ENCODE measurements around the gene SPATA45. TPM values are rescaled to one million over a fixed set of nuclear protein-coding genes. Genes with fewer than 3 reads are reported as not detected.
A peak's percentile ranks its signal among the peaks of the same experiment; 100 is the strongest.

SPATA45 gene
- total RNA-seq, 2 donors from 2014 or later = not detected

DNA sequence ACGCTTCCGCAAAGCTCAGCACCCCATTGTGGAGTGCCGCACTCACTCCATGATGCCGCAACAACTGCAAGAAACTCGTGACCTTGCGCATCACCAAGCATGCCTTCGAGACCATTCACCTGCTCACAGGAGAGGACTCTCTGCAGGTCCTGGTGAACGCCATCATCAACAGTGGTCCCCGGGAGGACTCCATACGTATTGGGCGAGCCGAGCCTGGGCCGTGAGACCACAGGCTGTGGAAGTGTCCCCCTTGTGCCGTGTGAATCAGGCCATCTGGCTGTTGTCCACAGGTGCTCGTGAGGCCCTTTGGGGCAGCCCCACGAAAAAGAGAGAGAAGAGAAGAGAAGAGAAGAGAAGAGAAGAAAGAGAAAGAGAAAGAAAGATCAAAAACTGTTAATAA lies 23.2 kb downstream of the SPATA45 start:
- Mint-ChIP-seq H3K9me3 (peaks cover 14% of the 10 kb centered on the region in 2 donors), H3K36me3 (ENCODE audit: insufficient read depth in 2 of 2) (peaks cover 16 to 22% of the 10 kb centered on the region in 2 donors), H3K27me3 (ENCODE audit: low read depth) (peaks cover 15% of the 10 kb centered on the region), H3K4me1 (ENCODE audit: low read depth) (peaks cover 11% of the 10 kb centered on the region), H3K4me3 (no peak overlapping the region), H3K27ac (no peak overlapping the region)
- ATAC-seq (replicated peaks in 1 of 2) = no peak
- no peak for DNase-seq

DNA sequence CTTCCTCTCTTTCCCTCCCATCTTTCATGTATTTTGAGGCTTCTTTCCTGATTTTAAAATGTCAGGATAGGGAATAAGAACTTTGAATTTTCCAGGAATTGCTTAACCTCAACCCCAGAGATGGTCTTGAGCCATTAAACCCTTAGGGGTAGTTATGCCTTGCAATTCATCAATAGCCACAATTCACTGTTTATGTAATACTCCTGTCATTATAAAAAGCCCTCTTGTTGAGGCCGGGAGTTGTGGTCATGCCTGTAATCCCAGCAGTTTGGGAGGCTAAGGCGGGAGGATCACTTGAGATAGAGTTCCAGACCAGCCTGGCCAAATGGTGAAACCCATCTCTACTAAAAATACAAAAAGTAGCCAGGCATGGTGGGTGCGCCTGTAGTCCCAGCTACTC lies 24.5 kb downstream of the SPATA45 start:
- peaks cover 14% of the 10 kb centered on the region in 2 donors for H3K9me3 Mint-ChIP-seq
- peaks cover 16 to 22% of the 10 kb centered on the region in 2 donors for H3K36me3 Mint-ChIP-seq (ENCODE audit: insufficient read depth in 2 of 2)
- peaks cover 15% of the 10 kb centered on the region for H3K27me3 Mint-ChIP-seq (ENCODE audit: low read depth)
- H3K27ac Mint-ChIP-seq = no peak overlapping the region
- H3K4me1 Mint-ChIP-seq (ENCODE audit: low read depth) = peaks cover 11% of the 10 kb centered on the region
- DNase-seq = no peak
- ATAC-seq (replicated peaks in 1 of 2) = no peak
- no peak overlapping the region for H3K4me3 Mint-ChIP-seq

DNA sequence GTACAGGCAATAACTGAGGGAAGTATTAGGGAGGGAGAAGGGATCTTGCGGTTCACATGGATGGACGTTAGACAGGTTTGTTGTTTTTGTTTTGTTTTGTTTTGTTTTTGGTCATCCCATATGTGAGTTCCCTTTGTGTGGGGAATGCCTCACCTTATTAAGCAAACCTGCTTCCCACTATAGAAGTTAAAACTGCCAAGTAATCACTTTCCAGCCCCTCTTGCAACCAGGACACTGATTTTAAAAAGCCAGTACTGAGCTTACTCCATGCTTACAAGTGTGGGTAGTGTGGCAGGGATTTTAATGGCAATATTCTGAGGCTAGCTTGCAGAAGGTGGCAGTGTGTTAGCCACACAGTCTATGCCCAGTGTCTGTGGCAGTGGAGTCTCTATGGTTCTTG lies 26.5 kb downstream of the SPATA45 start:
- H3K36me3 Mint-ChIP-seq (ENCODE audit: insufficient read depth in 2 of 2) = peaks cover 10 to 14% of the 10 kb centered on the region in 2 donors
- H3K4me3 Mint-ChIP-seq = no peak overlapping the region
- H3K27ac Mint-ChIP-seq = no peak overlapping the region
- H3K27me3 Mint-ChIP-seq (ENCODE audit: low read depth) = peaks cover 5% of the 10 kb centered on the region
- DNase-seq (no peak), ATAC-seq (replicated peaks in 1 of 2) (no peak)
- peaks cover 11% of the 10 kb centered on the region for H3K4me1 Mint-ChIP-seq (ENCODE audit: low read depth)
- H3K9me3 Mint-ChIP-seq = peaks cover 5 to 8% of the 10 kb centered on the region in 2 donors

GRCh38 chr1:212819726-212820125 lies 27.7 kb downstream of the SPATA45 start:
- Mint-ChIP-seq H3K4me3 (peak overlapping the region in 1 of 2 donors; percentile 2), H3K36me3 (ENCODE audit: insufficient read depth in 2 of 2) (peaks cover 3 to 6% of the 10 kb centered on the region in 2 donors), H3K27me3 (ENCODE audit: low read depth) (peaks cover 5% of the 10 kb centered on the region), H3K9me3 (peaks cover 1 to 3% of the 10 kb centered on the region in 2 donors), H3K27ac (no peak overlapping the region), H3K4me1 (ENCODE audit: low read depth) (peaks cover 11% of the 10 kb centered on the region)
- no peak for DNase-seq
- no peak for ATAC-seq (replicated peaks in 1 of 2)

GRCh38 chr1:212816567-212817278 lies 30.7 kb downstream of the SPATA45 start:
- DNase-seq (no peak), ATAC-seq (replicated peaks in 1 of 2) (no peak)
- no peak overlapping the region for H3K27ac Mint-ChIP-seq
- no peak overlapping the region for H3K4me3 Mint-ChIP-seq
- peaks cover 5% of the 10 kb centered on the region for H3K27me3 Mint-ChIP-seq (ENCODE audit: low read depth)
- peaks cover 0 to 2% of the 10 kb centered on the region in 2 donors for H3K36me3 Mint-ChIP-seq (ENCODE audit: insufficient read depth in 2 of 2)
- H3K9me3 Mint-ChIP-seq = no peaks in the 10 kb centered on the region
- H3K4me1 Mint-ChIP-seq (ENCODE audit: low read depth) = peaks cover 11% of the 10 kb centered on the region

- Mint-ChIP-seq H3K27ac (no peak overlapping the region), H3K9me3 (no peaks in the 10 kb centered on the region), H3K27me3 (ENCODE audit: low read depth) (peaks cover 3% of the 10 kb centered on the region), H3K4me3 (no peak overlapping the region), H3K4me1 (ENCODE audit: low read depth) (peaks cover 5% of the 10 kb centered on the region), H3K36me3 (ENCODE audit: insufficient read depth in 2 of 2) (peaks cover 0 to 2% of the 10 kb centered on the region in 2 donors)
- ATAC-seq (replicated peaks in 1 of 2) (no peak), DNase-seq (no peak)
These were observed 32.7 kb downstream of the SPATA45 start for GRCh38 chr1:212814537-212815334.

DNA sequence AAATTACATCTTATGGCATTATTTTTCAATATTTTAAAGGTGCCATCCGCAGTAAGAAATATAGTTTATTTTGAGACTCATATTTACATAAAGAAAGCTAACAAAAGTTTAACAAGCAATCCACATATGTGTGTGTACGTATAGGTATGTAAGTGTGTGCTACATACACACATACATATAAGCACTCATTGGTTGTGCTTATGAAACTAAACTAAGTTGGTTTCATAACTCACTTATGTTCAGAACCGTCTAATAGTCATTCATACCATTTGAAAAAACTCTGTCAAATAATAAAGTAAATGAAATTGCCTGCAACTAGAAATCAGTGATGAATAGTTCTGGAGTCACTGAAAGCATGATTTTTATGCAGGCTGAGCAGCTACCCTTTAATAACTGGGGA lies 41.7 kb downstream of the SPATA45 start:
- no peaks in the 10 kb centered on the region for H3K27me3 Mint-ChIP-seq (ENCODE audit: low read depth)
- no peak overlapping the region for H3K27ac Mint-ChIP-seq
- ATAC-seq (replicated peaks in 1 of 2) (no peak), DNase-seq (no peak)
- H3K4me3 Mint-ChIP-seq = no peak overlapping the region
- peaks cover 2 to 5% of the 10 kb centered on the region in 2 donors for H3K36me3 Mint-ChIP-seq (ENCODE audit: insufficient read depth in 2 of 2)
- H3K4me1 Mint-ChIP-seq (ENCODE audit: low read depth) = no peaks in the 10 kb centered on the region
- H3K9me3 Mint-ChIP-seq = no peaks in the 10 kb centered on the region

- Mint-ChIP-seq H3K27ac (no peak overlapping the region), H3K36me3 (ENCODE audit: insufficient read depth in 2 of 2) (peaks cover 9 to 15% of the 10 kb centered on the region in 2 donors), H3K4me1 (ENCODE audit: low read depth) (peaks cover 20% of the 10 kb centered on the region), H3K9me3 (no peaks in the 10 kb centered on the region), H3K27me3 (ENCODE audit: low read depth) (no peaks in the 10 kb centered on the region), H3K4me3 (no peak overlapping the region)
- DNase-seq = no peak
- ATAC-seq (replicated peaks in 1 of 2) = no peak
These were observed 49.8 kb downstream of the SPATA45 start for GRCh38 chr1:212797681-212798080.

- no peak for ATAC-seq (replicated peaks in 1 of 2)
- H3K4me1 Mint-ChIP-seq (ENCODE audit: low read depth) = peaks cover 36% of the 10 kb centered on the region
- H3K9me3 Mint-ChIP-seq = no peaks in the 10 kb centered on the region
- H3K4me3 Mint-ChIP-seq = peak overlapping the region in 1 of 2 donors; percentile 3
- DNase-seq = no peak
- peaks cover 9 to 21% of the 10 kb centered on the region in 2 donors for H3K36me3 Mint-ChIP-seq (ENCODE audit: insufficient read depth in 2 of 2)
- no peak overlapping the region for H3K27ac Mint-ChIP-seq
- no peaks in the 10 kb centered on the region for H3K27me3 Mint-ChIP-seq (ENCODE audit: low read depth)
These were observed 52.9 kb downstream of the SPATA45 start for GRCh38 chr1:212794561-212795014.

- peak overlapping the region; percentile 99 for H3K27ac Mint-ChIP-seq
- H3K4me3 Mint-ChIP-seq = peak overlapping the region; percentile 99 to 100
- no peak for DNase-seq
- ATAC-seq (replicated peaks in 1 of 2) = no peak
- H3K27me3 Mint-ChIP-seq (ENCODE audit: low read depth) = no peaks in the 10 kb centered on the region
- peaks cover 5 to 16% of the 10 kb centered on the region in 2 donors for H3K36me3 Mint-ChIP-seq (ENCODE audit: insufficient read depth in 2 of 2)
- no peaks in the 10 kb centered on the region for H3K9me3 Mint-ChIP-seq
- H3K4me1 Mint-ChIP-seq (ENCODE audit: low read depth) = peaks cover 52% of the 10 kb centered on the region
These were observed 55.0 kb downstream of the SPATA45 start for GRCh38 chr1:212792396-212792908.

- Mint-ChIP-seq H3K4me1 (ENCODE audit: low read depth) (peaks cover 56% of the 10 kb centered on the region), H3K9me3 (no peaks in the 10 kb centered on the region), H3K36me3 (ENCODE audit: insufficient read depth in 2 of 2) (peaks cover 5 to 19% of the 10 kb centered on the region in 2 donors), H3K4me3 (peak within 1 kb of the TSS; percentile 99 to 100), H3K27ac (peak within 1 kb of the TSS; percentile 99), H3K27me3 (ENCODE audit: low read depth) (no peaks in the 10 kb centered on the region)
- peak; percentile 94 to 99 for DNase-seq
- ATAC-seq (replicated peaks in 1 of 2) = peak; percentile 94 to 97
These were observed 55.6 kb downstream of the SPATA45 start, which contains the start of the genes NSL1 and TATDN3 for GRCh38 chr1:212791676-212792395. TSS of gene NSL1 (minus strand) at chr1:212791777. CDS start at chr1:212791763, 14 bp downstream. TSS of gene TATDN3 (plus strand) at chr1:212791894. CDS start at chr1:212791922, 28 bp downstream.

DNA sequence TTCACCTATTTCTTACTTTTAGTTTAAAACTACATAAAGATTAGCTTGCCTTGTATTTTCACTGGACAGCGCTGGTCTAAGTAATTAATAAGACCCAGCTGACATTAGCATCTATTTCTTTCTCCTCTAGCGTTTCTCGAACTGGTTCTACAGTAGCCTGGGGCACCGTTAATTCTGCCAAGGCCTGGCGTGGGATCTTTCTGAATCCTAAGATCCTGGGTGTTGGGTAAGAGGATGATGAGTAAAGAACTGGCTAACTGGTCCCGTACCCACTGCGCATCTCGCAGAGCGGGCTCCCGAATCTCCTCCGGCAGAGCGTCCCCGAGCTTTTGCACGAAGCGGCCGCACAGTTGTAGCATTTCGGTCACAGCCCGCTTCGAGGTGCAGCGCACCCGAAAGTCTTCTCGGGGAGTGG lies 56.2 kb downstream of the SPATA45 start:
- DNase-seq (no peak), ATAC-seq (replicated peaks in 1 of 2) (peak; percentile 73 to 75)
- peak overlapping the region; percentile 99 to 100 for H3K4me3 Mint-ChIP-seq
- peaks cover 5 to 20% of the 10 kb centered on the region in 2 donors for H3K36me3 Mint-ChIP-seq (ENCODE audit: insufficient read depth in 2 of 2)
- no peaks in the 10 kb centered on the region for H3K27me3 Mint-ChIP-seq (ENCODE audit: low read depth)
- H3K27ac Mint-ChIP-seq = peak overlapping the region; percentile 90
- H3K4me1 Mint-ChIP-seq (ENCODE audit: low read depth) = peaks cover 59% of the 10 kb centered on the region
- H3K9me3 Mint-ChIP-seq = no peaks in the 10 kb centered on the region

Data from activated T-cell treated with anti-CD3 and anti-CD28 coated beads, Interleukin-2, amount 50 U/mL, for 72 hours (primary cell).